WERI-Rb-1 (cell line): ENCODE measurements around the gene TCEANC2.
"Not testable (repeated sequence)": the region's sequence is repeated elsewhere in the genome, so short reads cannot be mapped to it uniquely, and the experiment has no call there.

ENCODE experiments used
- DNase-seq: peaks from one replicate; pipeline ENCODE4 v3.0.0-alpha.2; 2020
- H3K27ac ChIP-seq: fragments of 250-450 bp; sonication (Bioruptor Pico); 2 replicates; pipeline ENCODE4 v1.5.1; 2020; ENCODE audit warnings: mild to moderate bottlenecking, moderate library complexity
- H3K27me3 ChIP-seq: fragments of 250-450 bp; sonication (Bioruptor Pico); 2 replicates; pipeline ENCODE4 v1.5.1; 2021; ENCODE audit warnings: mild to moderate bottlenecking, low read depth, moderate library complexity; ENCODE audit not compliant: insufficient read depth, severe bottlenecking
- H3K36me3 ChIP-seq: fragments of 250-450 bp; sonication (Bioruptor Pico); 2 replicates; pipeline ENCODE4 v1.5.1; 2020; ENCODE audit warnings: mild to moderate bottlenecking, moderate library complexity
- H3K4me3 ChIP-seq: 2 replicates; pipeline ENCODE4 v1.5.1; 2011; ENCODE audit warnings: low read depth, mild to moderate bottlenecking, control low read depth, low read length
- H3K9me3 ChIP-seq: fragments of 250-450 bp; sonication (Bioruptor Pico); 2 replicates; pipeline ENCODE4 v1.5.1; 2021; ENCODE audit warnings: mild to moderate bottlenecking, moderate library complexity; ENCODE audit not compliant: severe bottlenecking
- CTCF ChIP-seq: IDR thresholded peaks from 2 replicates; pipeline ENCODE4 v1.5.1; 2011; ENCODE audit warnings: low read depth, mild to moderate bottlenecking, control low read depth, inconsistent platforms, low read length

Gene TCEANC2

GRCh38 chr1:54013393-54014008 is 39.9 kb upstream of the TCEANC2 start:
- Histone ChIP-seq H3K36me3 (no peaks in the 10 kb centered on the region), H3K9me3 (no peaks in the 10 kb centered on the region), H3K27me3 (no peaks in the 10 kb centered on the region), H3K27ac (no peak overlapping the region), H3K4me3 (no peak overlapping the region)
- no peak for TF ChIP-seq CTCF
- no peak for DNase-seq

GRCh38 chr1:54014009-54014629 is 39.3 kb upstream of the TCEANC2 start:
- no peak overlapping the region for H3K27ac ChIP-seq
- no peaks in the 10 kb centered on the region for H3K36me3 ChIP-seq
- no peak for TF ChIP-seq CTCF
- DNase-seq, result no peak
- H3K4me3 ChIP-seq, result no peak overlapping the region
- H3K27me3 ChIP-seq, result no peaks in the 10 kb centered on the region
- H3K9me3 ChIP-seq, result no peaks in the 10 kb centered on the region

- H3K27ac ChIP-seq, result no peak overlapping the region
- DNase-seq, result no peak
- H3K27me3 ChIP-seq, result no peaks in the 10 kb centered on the region
- H3K9me3 ChIP-seq, result no peaks in the 10 kb centered on the region
- H3K36me3 ChIP-seq, result no peaks in the 10 kb centered on the region
- TF ChIP-seq CTCF, result no peak
- no peak overlapping the region for H3K4me3 ChIP-seq
These were observed 36.8 kb upstream of the TCEANC2 start for GRCh38 chr1:54016343-54017282.

GRCh38 chr1:54017979-54018378 is 35.4 kb upstream of the TCEANC2 start, which contains the start of gene LDLRAD1:
Gene LDLRAD1, minus strand, starts transcription at chr1:54018186. Its CDS starts 74 bp downstream, at chr1:54018112.
- Histone ChIP-seq H3K36me3 (no peaks in the 10 kb centered on the region), H3K4me3 (no peak within 1 kb of the TSS), H3K27ac (no peak within 1 kb of the TSS), H3K27me3 (no peaks in the 10 kb centered on the region), H3K9me3 (no peaks in the 10 kb centered on the region)
- no peak for TF ChIP-seq CTCF
- DNase-seq, result no peak

- no peaks in the 10 kb centered on the region for H3K36me3 ChIP-seq
- no peak for DNase-seq
- TF ChIP-seq CTCF, result no peak
- no peaks in the 10 kb centered on the region for H3K9me3 ChIP-seq
- H3K4me3 ChIP-seq, result no peak overlapping the region
- H3K27me3 ChIP-seq, result no peaks in the 10 kb centered on the region
- no peak overlapping the region for H3K27ac ChIP-seq
These were observed 34.8 kb upstream of the TCEANC2 start for GRCh38 chr1:54018635-54019034.

GRCh38 chr1:54019562-54020176 is 33.7 kb upstream of the TCEANC2 start:
- H3K4me3 ChIP-seq, DNase-seq, H3K27ac ChIP-seq, H3K36me3 ChIP-seq, H3K9me3 ChIP-seq, H3K27me3 ChIP-seq: not testable (repeated sequence)
